Small intestine (tissue), 16 donors: ENCODE results near the gene DHFR. TPM values are rescaled to one million over a fixed set of nuclear protein-coding genes. Genes with fewer than 3 reads are reported as not detected.

Experiments
- DNase-seq, 2 donors: peaks; one replicate each; pipeline versions ENCODE4 v3.0.0 to v3.0.0-alpha.2; 2013
- FAIRE-seq: peaks from 2 replicates; lab custom pipeline; 2012; peaks lifted over from hg19 to GRCh38; lab: Jason Lieb, UNC
- H3K27ac ChIP-seq, 3 donors: one replicate each; pipeline ENCODE4 v1.5.1; 2013; ENCODE audit warnings: low read length in 2 of 3, mild to moderate bottlenecking in 2 of 3, control low read depth in 1 of 3, inconsistent platforms in 1 of 3, low read depth in 1 of 3, moderate library complexity in 1 of 3
- H3K27me3 ChIP-seq, 3 donors: one replicate each; pipeline ENCODE4 v1.6.1; 2013; ENCODE audit warnings: low read length in 3 of 3, inconsistent platforms in 1 of 3; ENCODE audit not compliant: control insufficient read depth in 3 of 3, insufficient read depth in 3 of 3
- H3K36me3 ChIP-seq, 3 donors: one replicate each; pipeline ENCODE4 v1.6.1; 2013; ENCODE audit warnings: low read length in 3 of 3, inconsistent platforms in 1 of 3, low read depth in 1 of 3, mild to moderate bottlenecking in 1 of 3, moderate library complexity in 1 of 3; ENCODE audit not compliant: control insufficient read depth in 3 of 3, insufficient read depth in 2 of 3
- H3K4me1 ChIP-seq, 3 donors: one replicate each; pipeline ENCODE4 v1.6.1; 2013; ENCODE audit warnings: low read length in 2 of 3, inconsistent platforms in 1 of 3, low read depth in 1 of 3, mild to moderate bottlenecking in 1 of 3, moderate library complexity in 1 of 3; ENCODE audit not compliant: control insufficient read depth in 3 of 3, insufficient read depth in 2 of 3
- H3K4me3 ChIP-seq, 3 donors: one replicate each; pipeline ENCODE4 v1.5.1; 2013; ENCODE audit warnings: low read length in 3 of 3, control low read depth in 1 of 3, inconsistent platforms in 1 of 3, low read depth in 1 of 3, mild to moderate bottlenecking in 1 of 3, moderate library complexity in 1 of 3
- H3K9me3 ChIP-seq, 2 donors: one replicate each; pipeline ENCODE4 v1.6.1; 2013; ENCODE audit warnings: low read depth in 1 of 2, low read length in 1 of 2; ENCODE audit not compliant: control insufficient read depth in 2 of 2, insufficient read depth in 1 of 2
- WGBS, 3 donors: extraction: QIAGEN DNeasy Blood & Tissue Kit; methylation state at CpG; one replicate each; pipeline ENCODE4 v1.1.7; 2013; 5-methylcytosine and 5-hydroxymethylcytosine counted together
- long read RNA-seq, 10 donors: transcript quantifications; one replicate each; lab custom pipeline, GENCODE V29; 2026
- polyA plus RNA-seq, 4 donors: library from polyadenylated mRNA; stranded (reverse) in 3 of 4; unstranded in 1 of 4; fragments of 200-250 nt in 3 of 4; fragments of 120-200 nt in 1 of 4; gene quantifications; one replicate each; pipeline versions ENCODE4 v1.2.1 to v1.2.3, GENCODE V29; 2013
- donor health status: healthy with polysubstance abuse.
- donor health status: control.
- donor health status: control.
- donor health status: Bipolar disorder and iron deficiency.
- donor health status: healthy.

The DHFR gene
- polyA plus RNA-seq, result 10 to 100 TPM; 13.5 to 55.3 (median 33.1) TPM
- long read RNA-seq, donor 1, transcript DHFR-201 (6 exons, 3,917 nt), result major isoform, 31 of 61 reads
- long read RNA-seq, donor 1, partial matches to known transcripts, result 17 of 61 reads
- long read RNA-seq, donor 1, other reads (novel, unspliced or antisense), result 12 of 61 reads
- long read RNA-seq, donor 2, transcript DHFR-201 (6 exons, 3,917 nt), result major isoform, 7 of 14 reads
- long read RNA-seq, donor 2, partial matches to known transcripts, result 7 of 14 reads
- long read RNA-seq, donor 2, other reads (novel, unspliced or antisense), result 0 of 14 reads
- long read RNA-seq, donor 3, transcript DHFR-201 (6 exons, 3,917 nt), result major isoform, 8 of 31 reads
- long read RNA-seq, donor 3, partial matches to known transcripts, result 22 of 31 reads
- long read RNA-seq, donor 3, other reads (novel, unspliced or antisense), result 0 of 31 reads
- long read RNA-seq, donor 4, partial matches to known transcripts, result 0 of 1 reads
- long read RNA-seq, donor 4, other reads (novel, unspliced or antisense), result 0 of 1 reads
- long read RNA-seq, donor 5, transcript DHFR-201 (6 exons, 3,917 nt), result major isoform, 6 of 6 reads
- long read RNA-seq, donor 5, partial matches to known transcripts, result 0 of 6 reads
- long read RNA-seq, donor 5, other reads (novel, unspliced or antisense), result 0 of 6 reads
- long read RNA-seq, donor 6, transcript DHFR-201 (6 exons, 3,917 nt), result major isoform, 8 of 9 reads
- long read RNA-seq, donor 6, partial matches to known transcripts, result 0 of 9 reads
- long read RNA-seq, donor 6, other reads (novel, unspliced or antisense), result 0 of 9 reads
- long read RNA-seq, donor 7, transcript DHFR-201 (6 exons, 3,917 nt), result major isoform, 21 of 22 reads
- long read RNA-seq, donor 7, partial matches to known transcripts, result 0 of 22 reads
- long read RNA-seq, donor 7, other reads (novel, unspliced or antisense), result 0 of 22 reads
- long read RNA-seq, donor 8, partial matches to known transcripts, result 0 of 3 reads
- long read RNA-seq, donor 8, other reads (novel, unspliced or antisense), result 0 of 3 reads
- long read RNA-seq, donor 9, transcript DHFR-201 (6 exons, 3,917 nt), result major isoform, 8 of 9 reads
- long read RNA-seq, donor 9, partial matches to known transcripts, result 0 of 9 reads
- long read RNA-seq, donor 9, other reads (novel, unspliced or antisense), result 0 of 9 reads
- long read RNA-seq, donor 10, transcript DHFR-201 (6 exons, 3,917 nt), result major isoform, 14 of 25 reads
- long read RNA-seq, donor 10, partial matches to known transcripts, result 10 of 25 reads
- long read RNA-seq, donor 10, other reads (novel, unspliced or antisense), result 0 of 25 reads

DNA sequence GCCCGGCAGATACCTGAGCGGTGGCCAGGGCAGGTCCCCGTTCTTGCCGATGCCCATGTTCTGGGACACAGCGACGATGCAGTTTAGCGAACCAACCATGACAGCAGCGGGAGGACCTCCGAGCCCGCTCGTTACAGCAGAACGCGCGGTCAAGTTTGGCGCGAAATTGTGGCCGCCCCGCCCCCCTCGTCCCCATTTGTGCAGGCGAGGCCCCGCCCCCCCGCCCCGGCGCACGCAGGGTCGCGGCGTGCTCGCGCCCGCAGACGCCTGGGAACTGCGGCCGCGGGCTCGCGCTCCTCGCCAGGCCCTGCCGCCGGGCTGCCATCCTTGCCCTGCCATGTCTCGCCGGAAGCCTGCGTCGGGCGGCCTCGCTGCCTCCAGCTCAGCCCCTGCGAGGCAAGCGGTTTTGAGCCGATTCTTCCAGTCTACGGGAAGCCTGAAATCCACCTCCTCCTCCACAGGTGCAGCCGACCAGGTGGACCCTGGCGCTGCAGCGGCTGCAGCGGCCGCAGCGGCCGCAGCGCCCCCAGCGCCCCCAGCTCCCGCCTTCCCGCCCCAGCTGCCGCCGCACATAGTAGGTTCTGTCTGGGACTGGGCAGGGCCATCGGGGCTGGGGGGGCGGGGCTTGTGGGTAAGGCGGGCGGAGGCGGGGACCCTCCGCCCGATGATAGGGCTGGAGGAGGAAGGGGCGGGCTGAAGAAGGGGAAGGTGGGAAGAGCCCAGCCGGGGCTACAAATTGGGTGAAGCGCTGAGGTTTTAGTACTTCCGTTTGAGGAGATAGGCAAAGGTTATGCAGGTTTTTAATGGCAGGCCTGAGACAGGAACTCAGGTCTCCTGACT, at the start of gene DHFR, which contains the start of gene MSH3:
TSS of gene DHFR (minus strand) at position 593 of the 840 bp plus-strand sequence. CDS start at position 99, 494 bp downstream.
TSS of gene MSH3 (plus strand) at position 262 of the 840 bp plus-strand sequence. CDS start at position 338, 76 bp downstream.
- H3K27me3 ChIP-seq, result no peaks in the 10 kb centered on the region
- WGBS, 3 donors, result 0 to 1% (median 1%) methylated on average over 53 to 74 of the region's 74 CpGs
- H3K4me1 ChIP-seq, result peaks cover 3 to 11% (median 5%) of the 10 kb centered on the region in 3 donors
- peaks cover 2 to 23% (median 6%) of the 10 kb centered on the region in 3 donors for H3K36me3 ChIP-seq
- H3K27ac ChIP-seq, result peak within 1 kb of the TSS; percentile 93 to 97 (median 96)
- DNase-seq (peak; percentile 95), FAIRE-seq (no peak)
- H3K9me3 ChIP-seq, result no peaks in the 10 kb centered on the region
- H3K4me3 ChIP-seq, result peak within 1 kb of the TSS; percentile 61 to 94 (median 83)

GRCh38 chr5:80704221-80704620, 49.4 kb upstream of the DHFR start:
- FAIRE-seq (no peak), DNase-seq (no peak)
- Histone ChIP-seq H3K9me3 (no peaks in the 10 kb centered on the region), H3K4me3 (no peak overlapping the region), H3K27ac (no peak overlapping the region), H3K27me3 (no peaks in the 10 kb centered on the region), H3K4me1 (no peaks in the 10 kb centered on the region), H3K36me3 (peaks cover 0 to 23% (median 3%) of the 10 kb centered on the region in 3 donors)
- WGBS, 3 donors, result 90 to 96% (median 92%) methylated on average over 1 of the region's 1 CpG

DNA sequence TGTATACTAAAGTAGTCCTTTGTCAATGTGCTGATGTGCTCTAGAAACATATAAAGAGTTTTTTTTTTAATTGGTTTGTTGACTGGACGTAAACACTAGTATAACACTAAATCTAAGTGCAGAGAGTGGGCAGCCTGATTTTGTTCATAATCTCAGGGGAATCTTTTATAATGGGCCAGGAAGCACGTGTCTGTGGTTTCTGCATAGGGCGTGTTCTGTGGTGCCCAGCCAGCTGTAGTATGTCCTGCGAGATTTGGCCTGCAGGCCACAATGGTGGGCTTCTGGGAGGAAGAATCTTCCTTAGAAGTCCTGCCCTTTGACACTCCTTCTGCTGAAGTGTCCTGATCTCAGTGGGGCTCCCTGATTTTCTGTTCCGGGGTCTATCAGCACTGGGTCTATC, 49.0 kb upstream of the DHFR start:
- no peak overlapping the region for H3K27ac ChIP-seq
- no peak overlapping the region for H3K4me3 ChIP-seq
- WGBS, 3 donors, result 73 to 84% (median 81%) methylated on average over 5 of the region's 5 CpGs
- H3K27me3 ChIP-seq, result no peaks in the 10 kb centered on the region
- no peaks in the 10 kb centered on the region for H3K9me3 ChIP-seq
- DNase-seq (no peak), FAIRE-seq (no peak)
- peaks cover 0 to 23% (median 3%) of the 10 kb centered on the region in 3 donors for H3K36me3 ChIP-seq
- no peaks in the 10 kb centered on the region for H3K4me1 ChIP-seq

GRCh38 chr5:80703291-80703690, 48.5 kb upstream of the DHFR start:
- Histone ChIP-seq H3K36me3 (peaks cover 0 to 23% (median under 1%) of the 10 kb centered on the region in 3 donors), H3K9me3 (no peaks in the 10 kb centered on the region), H3K4me3 (no peak overlapping the region), H3K4me1 (no peaks in the 10 kb centered on the region), H3K27me3 (no peaks in the 10 kb centered on the region), H3K27ac (no peak overlapping the region)
- FAIRE-seq (no peak), DNase-seq (no peak)

DNA sequence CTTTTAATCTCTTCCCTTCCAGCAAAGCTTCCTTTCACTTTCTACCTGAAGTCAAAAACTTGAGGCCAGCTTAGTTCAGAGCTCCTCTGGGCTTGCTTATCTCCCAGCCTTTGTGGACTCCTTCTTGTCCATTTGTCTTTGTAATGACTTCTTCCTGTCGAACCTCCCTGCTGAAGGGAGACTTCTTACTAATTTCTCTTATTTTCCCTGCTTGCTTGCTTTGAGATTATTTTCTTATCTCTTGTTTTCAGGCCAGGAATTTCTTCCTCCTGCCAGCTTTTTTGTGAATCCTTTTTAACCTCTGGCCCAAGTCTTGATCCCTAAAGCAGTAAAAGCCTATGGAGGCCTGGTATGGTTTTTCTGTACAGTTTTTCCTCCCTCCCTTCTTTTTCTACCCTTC, 46.8 kb upstream of the DHFR start:
- DNase-seq, result no peak
- no peak overlapping the region for H3K4me3 ChIP-seq
- no peaks in the 10 kb centered on the region for H3K27me3 ChIP-seq
- no peak overlapping the region for H3K27ac ChIP-seq
- H3K4me1 ChIP-seq, result no peaks in the 10 kb centered on the region
- no peak for FAIRE-seq
- WGBS, 3 donors, result 20 to 56% (median 35%) methylated on average over 1 of the region's 1 CpG
- H3K36me3 ChIP-seq, result peaks cover 0 to 20% (median 2%) of the 10 kb centered on the region in 3 donors
- no peaks in the 10 kb centered on the region for H3K9me3 ChIP-seq

GRCh38 chr5:80698369-80698768, 43.6 kb upstream of the DHFR start:
- H3K4me1 ChIP-seq, result no peaks in the 10 kb centered on the region
- no peaks in the 10 kb centered on the region for H3K9me3 ChIP-seq
- no peak for FAIRE-seq
- no peaks in the 10 kb centered on the region for H3K27me3 ChIP-seq
- H3K36me3 ChIP-seq, result peaks cover 0 to 20% (median 2%) of the 10 kb centered on the region in 3 donors
- WGBS, 3 donors, result 78 to 83% (median 79%) methylated on average over 5 of the region's 5 CpGs
- no peak for DNase-seq
- H3K4me3 ChIP-seq, result no peak overlapping the region
- no peak overlapping the region for H3K27ac ChIP-seq

DNA sequence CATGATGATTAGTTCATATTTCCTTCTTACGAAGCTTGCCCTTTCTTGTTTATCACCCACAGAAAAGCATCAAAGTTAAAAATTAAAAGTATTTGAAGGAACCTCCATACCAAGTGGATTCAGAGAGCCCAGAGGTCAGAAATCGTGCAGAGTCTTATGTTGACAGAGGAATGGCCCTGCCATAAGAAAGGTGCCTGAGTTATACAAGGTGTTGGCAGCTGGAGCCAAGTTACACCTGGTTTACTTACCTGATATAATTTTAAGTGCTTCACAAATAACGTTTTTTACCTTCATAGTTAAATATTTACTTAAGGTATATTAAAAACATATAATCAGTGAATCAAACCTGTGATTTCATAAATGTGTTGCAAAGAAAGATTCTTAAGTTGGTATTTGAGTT, 42.3 kb upstream of the DHFR start:
- DNase-seq (peak; percentile 18 to 37), FAIRE-seq (no peak)
- H3K4me1 ChIP-seq, result no peaks in the 10 kb centered on the region
- no peaks in the 10 kb centered on the region for H3K27me3 ChIP-seq
- peaks cover 0 to 12% (median 2%) of the 10 kb centered on the region in 3 donors for H3K36me3 ChIP-seq
- H3K9me3 ChIP-seq, result no peaks in the 10 kb centered on the region
- no peak overlapping the region for H3K27ac ChIP-seq
- WGBS, 3 donors, result 18 to 63% (median 37%) methylated on average over 3 of the region's 3 CpGs
- H3K4me3 ChIP-seq, result no peak overlapping the region
